Measurements from ENCODE around the gene CYTIP. TPM values are rescaled to one million over a fixed set of nuclear protein-coding genes. Genes with fewer than 3 reads are reported as not detected.

The CYTIP gene
- total and polyA plus RNA-seq, 4 donors = 7.4 to 45.9 (median 29.4) TPM

DNA sequence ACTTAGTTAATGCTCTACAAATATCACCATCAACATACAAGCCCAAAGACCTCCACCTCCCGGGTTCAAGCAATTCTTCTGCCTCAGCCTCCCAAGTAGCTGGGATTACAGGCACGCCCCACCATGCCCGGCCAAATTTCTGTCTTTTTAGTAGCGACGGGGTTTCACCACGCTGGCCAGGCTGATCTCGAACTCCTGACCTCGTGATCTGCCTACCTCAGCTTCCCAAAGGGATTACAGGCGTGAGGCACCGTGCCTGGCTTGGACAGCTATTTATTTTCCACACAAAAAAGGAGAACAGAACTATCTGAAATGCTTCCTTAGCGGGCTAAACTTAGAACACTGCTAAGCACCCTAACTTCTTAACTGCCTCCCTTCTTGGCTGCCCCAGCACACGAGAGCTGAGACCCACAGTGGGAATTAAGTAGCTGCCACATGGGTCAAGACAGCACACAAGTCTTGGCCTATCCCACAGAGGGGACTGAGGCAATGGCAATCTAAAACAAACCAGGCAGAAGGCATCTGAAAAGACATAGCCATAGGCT, 24.8 kb downstream of the CYTIP start:
- H3K9ac ChIP-seq (ENCODE audit: insufficient read depth in 1 of 2, low read length in 2 of 2) = no peak overlapping the region
- TF ChIP-seq CTCF (IDR thresholded peaks at IDR 0.05; ENCODE audit: control extremely low read depth, extremely low read depth) = no peak
- H3K9me3 ChIP-seq (ENCODE audit: control insufficient read depth in 4 of 4, insufficient read depth in 3 of 4, low read length in 3 of 4) = no peaks in the 10 kb centered on the region
- H3K4me3 ChIP-seq = no peak overlapping the region
- ATAC-seq (ENCODE audit: insufficient read depth, low FRiP score) (peak; percentile 10), DNase-seq (no peak)
- H3K36me3 ChIP-seq (ENCODE audit: control insufficient read depth in 4 of 4, insufficient read depth in 4 of 4, low read length in 4 of 4) = no peaks in the 10 kb centered on the region
- H3K27ac ChIP-seq (ENCODE audit: low read depth in 1 of 2, low read length in 1 of 2) = peak overlapping the region in 1 of 2 donors; percentile 84
- WGBS, 2 donors = 74 to 82% methylated on average over 12 of the region's 12 CpGs
- peaks cover 0 to 4% (median 0%) of the 10 kb centered on the region in 5 donors for H3K4me1 ChIP-seq (ENCODE audit: control insufficient read depth in 5 of 5, insufficient read depth in 5 of 5, low read length in 5 of 5)
- no peaks in the 10 kb centered on the region for H3K27me3 ChIP-seq (ENCODE audit: control insufficient read depth in 3 of 3, insufficient read depth in 3 of 3, low read length in 2 of 3)

DNA sequence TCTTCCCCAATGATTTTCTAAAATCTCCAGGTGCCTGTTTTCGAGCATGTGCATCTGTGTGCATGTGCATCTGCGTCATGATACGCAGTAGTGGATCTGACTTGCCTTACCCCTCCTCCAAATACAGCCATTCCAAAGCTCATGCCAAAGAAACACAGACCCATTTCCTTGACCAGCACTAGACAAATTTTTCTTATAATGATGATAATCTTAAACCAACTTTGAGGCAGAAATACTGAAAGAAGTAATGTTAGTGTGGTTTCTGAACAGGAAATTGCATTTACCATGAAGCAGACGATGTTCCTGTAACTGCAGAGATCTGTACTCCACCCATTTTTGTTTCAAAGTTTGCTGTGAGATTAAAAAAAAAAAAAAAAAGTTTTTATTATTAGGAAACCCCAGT, 25.6 kb downstream of the CYTIP start:
- no peak for DNase-seq
- no peak for TF ChIP-seq CTCF (IDR thresholded peaks at IDR 0.05; ENCODE audit: control extremely low read depth, extremely low read depth)
- no peak for ATAC-seq (ENCODE audit: insufficient read depth, low FRiP score)
- no peak overlapping the region for H3K4me3 ChIP-seq
- no peaks in the 10 kb centered on the region for H3K9me3 ChIP-seq (ENCODE audit: control insufficient read depth in 4 of 4, insufficient read depth in 3 of 4, low read length in 3 of 4)
- WGBS, 2 donors = 37 to 61% methylated on average over 4 of the region's 4 CpGs
- H3K27me3 ChIP-seq (ENCODE audit: control insufficient read depth in 3 of 3, insufficient read depth in 3 of 3, low read length in 2 of 3) = no peaks in the 10 kb centered on the region
- peak overlapping the region in 1 of 2 donors; percentile 85 for H3K27ac ChIP-seq (ENCODE audit: low read depth in 1 of 2, low read length in 1 of 2)
- no peaks in the 10 kb centered on the region for H3K36me3 ChIP-seq (ENCODE audit: control insufficient read depth in 4 of 4, insufficient read depth in 4 of 4, low read length in 4 of 4)
- no peak overlapping the region for H3K9ac ChIP-seq (ENCODE audit: insufficient read depth in 1 of 2, low read length in 2 of 2)
- peaks cover 0 to 6% (median 0%) of the 10 kb centered on the region in 5 donors for H3K4me1 ChIP-seq (ENCODE audit: control insufficient read depth in 5 of 5, insufficient read depth in 5 of 5, low read length in 5 of 5)

- no peak for ATAC-seq (ENCODE audit: insufficient read depth, low FRiP score)
- Histone ChIP-seq H3K36me3 (ENCODE audit: control insufficient read depth in 4 of 4, insufficient read depth in 4 of 4, low read length in 4 of 4) (no peaks in the 10 kb centered on the region), H3K27ac (ENCODE audit: low read depth in 1 of 2, low read length in 1 of 2) (peak overlapping the region in 1 of 2 donors; percentile 33), H3K9me3 (ENCODE audit: control insufficient read depth in 4 of 4, insufficient read depth in 3 of 4, low read length in 3 of 4) (no peaks in the 10 kb centered on the region), H3K4me1 (ENCODE audit: control insufficient read depth in 5 of 5, insufficient read depth in 5 of 5, low read length in 5 of 5) (peaks cover 0 to 6% (median 0%) of the 10 kb centered on the region in 5 donors), H3K4me3 (no peak overlapping the region), H3K27me3 (ENCODE audit: control insufficient read depth in 3 of 3, insufficient read depth in 3 of 3, low read length in 2 of 3) (no peaks in the 10 kb centered on the region), H3K9ac (ENCODE audit: insufficient read depth in 1 of 2, low read length in 2 of 2) (no peak overlapping the region)
- DNase-seq = no peak
- TF ChIP-seq CTCF (IDR thresholded peaks at IDR 0.05; ENCODE audit: control extremely low read depth, extremely low read depth) = no peak
- WGBS, 2 donors = 60 to 78% methylated on average over 13 of the region's 13 CpGs
Observed at GRCh38 chr2:157415591-157416101, 28.2 kb downstream of the CYTIP start.

- peaks cover 0 to 6% (median 0%) of the 10 kb centered on the region in 5 donors for H3K4me1 ChIP-seq (ENCODE audit: control insufficient read depth in 5 of 5, insufficient read depth in 5 of 5, low read length in 5 of 5)
- H3K27me3 ChIP-seq (ENCODE audit: control insufficient read depth in 3 of 3, insufficient read depth in 3 of 3, low read length in 2 of 3) = no peaks in the 10 kb centered on the region
- no peaks in the 10 kb centered on the region for H3K36me3 ChIP-seq (ENCODE audit: control insufficient read depth in 4 of 4, insufficient read depth in 4 of 4, low read length in 4 of 4)
- 79 to 93% methylated on average over 1 of the region's 1 CpG for whole genome bisulfite sequencing, 2 donors
- H3K27ac ChIP-seq (ENCODE audit: low read depth in 1 of 2, low read length in 1 of 2) = no peak overlapping the region
- H3K9me3 ChIP-seq (ENCODE audit: control insufficient read depth in 4 of 4, insufficient read depth in 3 of 4, low read length in 3 of 4) = no peaks in the 10 kb centered on the region
- ATAC-seq (ENCODE audit: insufficient read depth, low FRiP score) (no peak), DNase-seq (no peak)
- no peak overlapping the region for H3K4me3 ChIP-seq
- H3K9ac ChIP-seq (ENCODE audit: insufficient read depth in 1 of 2, low read length in 2 of 2) = no peak overlapping the region
- no peak for TF ChIP-seq CTCF (IDR thresholded peaks at IDR 0.05; ENCODE audit: control extremely low read depth, extremely low read depth)
Observed at GRCh38 chr2:157414050-157414449, 29.8 kb downstream of the CYTIP start.
